Measurements from ENCODE around the gene MEIS2. TPM values are rescaled to one million over a fixed set of nuclear protein-coding genes. Genes with fewer than 3 reads are reported as not detected.
A peak's percentile ranks its signal among the peaks of the same experiment; 100 is the strongest.

The MEIS2 gene
- total and polyA plus RNA-seq, 2 donors (not counting 3 experiments of a cell fraction or from before 2014, with no cell fraction given): 22.5 to 26.2 TPM

- no TSS peak for BruUV-seq (replicated peaks)
- POLR2A ChIA-PET: no interaction called here
- Histone ChIP-seq H3K27me3 (ENCODE audit: control insufficient read depth in 2 of 2, insufficient read depth in 2 of 2, low read length in 2 of 2) (no peaks in the 10 kb centered on the region), H3K4me3 (replicated peaks in 1 of 3; ENCODE audit: insufficient read depth in 1 of 3, low read depth in 1 of 3, low read length in 3 of 3) (no peak overlapping the region), H3K9me3 (replicated peaks; ENCODE audit: control insufficient read depth, insufficient read depth, low read length) (no peaks in the 10 kb centered on the region), H3K9me1 (replicated peaks; ENCODE audit: control insufficient read depth, extremely low read depth, insufficient read depth, low read length) (no peaks in the 10 kb centered on the region), H3K79me2 (ENCODE audit: control insufficient read depth, insufficient read depth, low read length) (no peaks in the 10 kb centered on the region), H3K27ac (ENCODE audit: insufficient read depth, low read depth, low read length) (no peak overlapping the region), H2AFZ (ENCODE audit: low read depth, low read length) (no peak overlapping the region), H4K20me1 (replicated peaks; ENCODE audit: control insufficient read depth, extremely low read depth, insufficient read depth, low read length) (no peaks in the 10 kb centered on the region), H3K36me3 (ENCODE audit: control insufficient read depth in 2 of 2, extremely low read depth in 1 of 2, insufficient read depth in 2 of 2, low read length in 2 of 2) (no peaks in the 10 kb centered on the region), H3K4me2 (ENCODE audit: insufficient read depth, low read length) (no peak overlapping the region), H3K9ac (replicated peaks; ENCODE audit: extremely low read depth, insufficient read depth, low read length) (no peak overlapping the region), H3K4me1 (ENCODE audit: control insufficient read depth, extremely low read depth, insufficient read depth, low read length) (no peaks in the 10 kb centered on the region)
- CTCF ChIA-PET: interaction anchor here (0.7 kb wide), 1 partner anchor 35 kb away, joined by 3 read pairs; no protein-coding TSS in a partner anchor
- dilution Hi-C loops (cut with MboI; ENCODE audit: extremely low pct_ligation_motif_present, low sequenced_read_pairs) (no loop called here), intact Hi-C loops (cut with micrococcal nuclease) (no loop called here)
- FAIRE-seq (no peak), DNase-seq (ENCODE audit: low read depth, low spot score) (peak; percentile 13)
- TF ChIP-seq, protein P1, sequence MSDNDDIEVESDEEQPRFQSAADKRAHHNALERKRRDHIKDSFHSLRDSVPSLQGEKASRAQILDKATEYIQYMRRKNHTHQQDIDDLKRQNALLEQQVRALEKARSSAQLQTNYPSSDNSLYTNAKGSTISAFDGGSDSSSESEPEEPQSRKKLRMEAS (IDR thresholded peaks at IDR 0.05; ENCODE audit: insufficient read depth, insufficient read length): no peak
- peak; percentile 7 for TF ChIP-seq FOS (IDR thresholded peaks at IDR 0.05; ENCODE audit: borderline replicate concordance, insufficient read depth, low read length)
Measured at GRCh38 chr15:36911322-36911944, 188.9 kb downstream of the MEIS2 start.

DNA sequence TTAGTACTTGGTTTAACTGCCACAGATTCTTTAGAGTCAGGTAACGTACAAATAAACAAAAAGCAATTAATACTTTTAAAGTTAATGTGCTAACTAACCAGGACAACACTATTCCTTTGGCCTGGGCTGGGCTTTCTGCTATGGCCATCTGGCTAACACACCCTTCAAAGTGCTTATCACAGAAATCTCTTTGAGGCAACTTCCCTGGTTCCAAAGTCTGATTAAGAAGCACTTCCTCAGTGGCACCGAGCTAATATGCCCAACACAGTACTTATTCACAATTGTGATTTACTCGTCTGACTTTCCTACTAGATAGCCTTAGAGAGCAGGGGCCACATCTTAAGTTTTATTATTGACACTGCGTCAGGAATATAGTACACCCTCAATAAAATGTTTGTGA, 191.4 kb downstream of the MEIS2 start:
- CTCF ChIA-PET: interaction anchor here (2.1 kb wide), 1 partner anchor 10 kb away, joined by 5 read pairs; no protein-coding TSS in a partner anchor
- Histone ChIP-seq H3K9me1 (replicated peaks; ENCODE audit: control insufficient read depth, extremely low read depth, insufficient read depth, low read length) (no peaks in the 10 kb centered on the region), H3K9me3 (replicated peaks; ENCODE audit: control insufficient read depth, insufficient read depth, low read length) (no peaks in the 10 kb centered on the region), H3K27ac (ENCODE audit: insufficient read depth, low read depth, low read length) (no peak overlapping the region), H2AFZ (ENCODE audit: low read depth, low read length) (no peak overlapping the region), H3K79me2 (ENCODE audit: control insufficient read depth, insufficient read depth, low read length) (no peaks in the 10 kb centered on the region), H3K9ac (replicated peaks; ENCODE audit: extremely low read depth, insufficient read depth, low read length) (no peak overlapping the region), H3K27me3 (ENCODE audit: control insufficient read depth in 2 of 2, insufficient read depth in 2 of 2, low read length in 2 of 2) (no peaks in the 10 kb centered on the region), H4K20me1 (replicated peaks; ENCODE audit: control insufficient read depth, extremely low read depth, insufficient read depth, low read length) (no peaks in the 10 kb centered on the region), H3K4me3 (replicated peaks in 1 of 3; ENCODE audit: insufficient read depth in 1 of 3, low read depth in 1 of 3, low read length in 3 of 3) (no peak overlapping the region), H3K4me1 (ENCODE audit: control insufficient read depth, extremely low read depth, insufficient read depth, low read length) (no peaks in the 10 kb centered on the region), H3K4me2 (ENCODE audit: insufficient read depth, low read length) (no peak overlapping the region), H3K36me3 (ENCODE audit: control insufficient read depth in 2 of 2, extremely low read depth in 1 of 2, insufficient read depth in 2 of 2, low read length in 2 of 2) (no peaks in the 10 kb centered on the region)
- BruUV-seq (replicated peaks): no TSS peak
- POLR2A ChIA-PET: no interaction called here
- dilution Hi-C loops (cut with MboI; ENCODE audit: extremely low pct_ligation_motif_present, low sequenced_read_pairs) (no loop called here), intact Hi-C loops (cut with micrococcal nuclease) (no loop called here)
- TF ChIP-seq CTCF (IDR thresholded peaks at IDR 0.05; ENCODE audit: extremely low read depth in 1 of 2, insufficient read depth in 1 of 2, low read depth in 1 of 2, low read length in 2 of 2): no peak
- no peak for TF ChIP-seq MYC (IDR thresholded peaks at IDR 0.05; ENCODE audit: low read depth, low read length)
- TF ChIP-seq GATA2 (IDR thresholded peaks at IDR 0.05; ENCODE audit: insufficient read depth, insufficient read length, low read depth, low read length): no peak
- TF ChIP-seq POLR2AphosphoS5 (IDR thresholded peaks at IDR 0.05; ENCODE audit: insufficient read depth, low read depth, low read length): no peak
- TF ChIP-seq FOS (IDR thresholded peaks at IDR 0.05; ENCODE audit: borderline replicate concordance, insufficient read depth, low read length): no peak
- TF ChIP-seq JUN (IDR thresholded peaks at IDR 0.05; ENCODE audit: borderline replicate concordance, insufficient read depth, insufficient read length, low read depth): no peak
- TF ChIP-seq, protein P1 (IDR thresholded peaks at IDR 0.05; ENCODE audit: insufficient read depth, insufficient read length): no peak
- TF ChIP-seq EZH2 (IDR thresholded peaks at IDR 0.05; ENCODE audit: borderline replicate concordance, low read depth, low read length, severe bottlenecking): no peak
- no peak for TF ChIP-seq POLR2A (IDR thresholded peaks at IDR 0.05; ENCODE audit: low read depth, low read length)
- FAIRE-seq (no peak), DNase-seq (ENCODE audit: low read depth, low spot score) (no peak)
